Stimulated activated CD8-positive, alpha-beta memory T cell treated with anti-CD3 and anti-CD28 coated beads, Interleukin-2, amount 100 ng/mL, for 1 hour (primary cell): ENCODE data around the gene LARGE1.
"Not testable (repeated sequence)": the region's sequence is repeated elsewhere in the genome, so short reads cannot be mapped to it uniquely, and the experiment has no call there.

Experiments
- DNase-seq, 2 donors: peaks; one replicate each; pipeline ENCODE4 v3.0.0-alpha.2; 2020; ENCODE audit warnings: low read depth in 2 of 2

The LARGE1 gene

GRCh38 chr22:33883961-33884808, 36.1 kb downstream of the LARGE1 start:
- DNase-seq = no peak

DNA sequence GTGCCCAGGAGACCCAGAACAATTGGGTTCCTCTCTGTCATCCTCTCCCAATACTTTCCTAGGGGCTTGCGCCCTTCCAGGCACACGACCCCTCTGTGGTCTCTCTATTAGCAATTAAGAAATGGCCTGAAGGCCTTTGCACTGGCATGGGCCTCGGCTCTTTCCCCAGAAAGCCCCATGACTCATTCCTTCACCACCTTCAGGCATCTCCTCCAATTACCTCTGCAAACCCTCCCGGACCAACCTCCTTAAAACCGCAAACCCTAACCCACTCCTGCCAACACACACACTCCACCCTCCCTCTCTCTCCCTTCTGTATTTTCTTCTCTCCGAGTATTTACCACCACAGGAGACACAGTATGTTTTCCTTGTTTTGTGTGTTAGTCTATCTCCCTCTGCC, 36.7 kb downstream of the LARGE1 start:
- no peak for DNase-seq

DNA sequence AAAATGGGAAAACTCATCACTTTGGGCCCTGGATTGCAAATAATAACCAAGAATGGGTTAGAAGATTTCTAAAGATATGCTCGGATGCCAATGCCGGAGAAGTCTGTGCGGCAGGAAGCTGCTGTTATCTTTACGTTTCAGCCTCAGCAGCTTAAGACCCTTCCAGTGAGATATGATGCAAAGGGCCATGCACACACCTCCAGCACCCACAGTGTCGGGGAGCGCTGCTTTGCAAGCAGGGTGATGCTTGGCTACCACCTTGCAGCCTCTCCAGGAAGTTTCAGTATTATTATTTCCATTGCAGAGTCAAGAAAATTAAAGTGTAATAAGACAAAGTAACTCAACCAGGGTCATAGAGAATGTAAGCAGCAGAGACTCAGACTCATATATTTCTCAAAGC, 37.3 kb downstream of the LARGE1 start:
- DNase-seq = no peak

DNA sequence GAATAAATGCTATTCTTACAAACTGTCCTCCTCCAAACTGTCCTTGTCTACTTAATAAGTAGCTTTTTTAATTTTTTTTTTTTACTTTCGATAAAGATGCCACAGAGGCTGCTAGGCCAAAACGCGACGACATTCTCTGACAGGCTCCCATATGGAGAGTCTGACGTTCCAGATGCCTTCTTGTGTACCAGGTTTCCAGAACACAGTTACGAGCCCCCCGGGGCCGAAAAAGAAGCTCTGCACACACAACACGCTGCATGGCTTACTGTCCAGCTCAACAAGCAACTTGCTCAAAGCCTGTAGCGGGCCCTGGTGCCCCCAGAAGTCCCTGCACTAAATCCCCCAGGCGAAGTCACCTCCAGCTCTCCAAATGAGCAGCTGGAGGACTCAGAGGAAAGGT, 39.3 kb downstream of the LARGE1 start:
- DNase-seq = no peak

DNA sequence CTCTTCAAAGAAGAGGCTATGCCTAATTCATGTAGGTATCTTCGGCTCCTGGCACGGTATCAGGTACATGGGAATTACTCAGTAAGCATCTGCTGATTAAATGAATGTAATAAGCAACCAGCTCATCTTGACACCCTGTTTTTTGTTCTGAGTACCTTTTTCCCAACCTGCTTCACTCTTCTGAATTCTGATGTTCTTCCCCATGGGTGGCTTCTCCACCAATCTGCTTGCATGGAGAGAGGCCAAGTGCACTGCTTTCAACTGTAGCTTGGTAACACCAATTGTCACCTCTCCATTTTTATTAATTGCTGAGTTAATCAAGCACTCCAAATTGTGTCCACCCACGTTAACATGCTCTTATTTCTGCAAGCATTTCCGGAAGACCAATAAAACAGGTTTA, 40.5 kb downstream of the LARGE1 start:
- no peak for DNase-seq

GRCh38 chr22:33875316-33875715, 45.0 kb downstream of the LARGE1 start:
- DNase-seq = no peak

DNA sequence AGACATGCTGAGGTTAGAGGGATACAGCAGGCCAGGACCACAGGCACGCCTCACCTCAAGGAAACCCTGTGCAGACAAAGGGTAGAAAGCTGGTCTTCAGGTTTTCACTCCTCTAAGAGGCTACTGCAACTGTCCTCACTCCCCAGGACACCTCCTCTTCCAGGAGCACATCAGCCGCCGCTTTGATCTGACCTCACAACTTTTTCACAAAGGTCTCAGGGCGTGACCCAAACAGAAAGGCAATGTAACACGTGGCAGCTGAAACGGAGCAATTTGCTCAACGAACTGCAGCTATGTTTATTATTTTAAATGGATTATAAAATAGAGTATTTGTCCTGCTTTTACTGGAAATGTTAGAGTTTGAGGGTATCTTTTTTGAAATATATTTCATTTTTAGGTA, 46.1 kb downstream of the LARGE1 start:
- no peak for DNase-seq

DNA sequence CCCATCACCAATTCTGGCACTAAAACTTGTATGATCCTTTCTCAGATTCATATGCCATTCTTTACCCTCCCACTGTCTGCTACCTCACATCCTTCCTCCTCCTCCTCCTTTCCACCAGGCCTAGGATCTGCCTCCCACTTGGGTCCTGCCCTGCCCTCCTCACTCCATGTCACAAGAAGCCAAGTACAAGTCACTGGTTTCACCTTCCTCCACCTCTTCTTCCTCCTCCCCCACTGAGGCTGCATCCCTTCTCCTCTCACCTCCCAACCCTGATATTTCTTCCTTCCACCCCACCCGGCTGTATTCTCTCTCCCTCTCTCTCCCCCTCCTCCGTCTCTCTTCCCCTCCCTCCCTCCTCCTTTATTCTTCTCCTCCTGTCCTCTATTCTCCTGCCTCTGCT, 46.6 kb downstream of the LARGE1 start:
- DNase-seq = no peak

- DNase-seq = no peak
These were observed 47.1 kb downstream of the LARGE1 start for GRCh38 chr22:33873186-33873585.

GRCh38 chr22:33871935-33872334, 48.3 kb downstream of the LARGE1 start:
- DNase-seq = no peak

- no peak for DNase-seq
These were observed 50.3 kb downstream of the LARGE1 start for GRCh38 chr22:33869946-33870345.

GRCh38 chr22:33867971-33868370, 52.3 kb downstream of the LARGE1 start:
- no peak for DNase-seq

- DNase-seq = no peak
These were observed 53.0 kb downstream of the LARGE1 start for GRCh38 chr22:33867118-33867866.

GRCh38 chr22:33866511-33866910, 53.8 kb downstream of the LARGE1 start:
- no peak for DNase-seq

- no peak for DNase-seq
These were observed 54.3 kb downstream of the LARGE1 start for GRCh38 chr22:33865996-33866395.

DNA sequence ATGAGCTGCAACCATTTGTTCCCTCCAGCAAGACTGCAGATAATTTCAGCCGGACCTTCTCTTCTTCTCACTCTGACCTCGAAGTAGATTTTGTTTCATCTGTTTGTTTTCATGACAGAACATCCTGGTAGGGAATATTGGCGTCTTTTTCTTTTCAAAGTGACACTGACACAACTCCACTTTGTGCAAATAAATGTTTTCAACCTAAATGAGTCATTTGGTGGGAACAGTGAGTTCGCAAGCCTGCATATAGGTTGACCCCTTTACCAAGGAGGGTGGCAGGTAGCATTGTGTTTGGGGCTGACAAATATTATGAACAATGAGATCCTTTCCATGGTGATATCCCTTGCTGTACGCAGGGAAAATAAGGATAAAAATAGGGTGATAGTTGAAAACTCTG, 55.0 kb downstream of the LARGE1 start:
- DNase-seq = no peak

DNA sequence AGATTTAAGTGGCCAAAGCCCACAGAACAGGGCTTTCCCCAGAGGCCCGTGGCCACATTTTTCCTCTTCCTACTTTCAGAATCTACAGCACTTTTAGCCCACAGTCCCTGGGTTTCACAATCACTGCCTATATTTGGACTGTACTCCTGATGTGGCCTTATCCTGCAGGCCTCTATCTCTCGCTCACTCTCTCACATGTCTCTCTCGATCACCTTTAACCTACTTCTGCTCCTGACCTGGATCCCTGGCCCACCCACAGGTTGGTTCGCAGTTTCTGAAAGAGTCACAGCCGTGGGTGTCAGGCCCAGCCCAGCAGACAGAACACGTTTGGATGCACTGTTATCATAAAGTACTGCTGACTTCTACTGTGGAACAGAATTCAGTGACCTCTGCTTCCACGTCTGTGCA, 55.5 kb downstream of the LARGE1 start:
- no peak for DNase-seq

DNA sequence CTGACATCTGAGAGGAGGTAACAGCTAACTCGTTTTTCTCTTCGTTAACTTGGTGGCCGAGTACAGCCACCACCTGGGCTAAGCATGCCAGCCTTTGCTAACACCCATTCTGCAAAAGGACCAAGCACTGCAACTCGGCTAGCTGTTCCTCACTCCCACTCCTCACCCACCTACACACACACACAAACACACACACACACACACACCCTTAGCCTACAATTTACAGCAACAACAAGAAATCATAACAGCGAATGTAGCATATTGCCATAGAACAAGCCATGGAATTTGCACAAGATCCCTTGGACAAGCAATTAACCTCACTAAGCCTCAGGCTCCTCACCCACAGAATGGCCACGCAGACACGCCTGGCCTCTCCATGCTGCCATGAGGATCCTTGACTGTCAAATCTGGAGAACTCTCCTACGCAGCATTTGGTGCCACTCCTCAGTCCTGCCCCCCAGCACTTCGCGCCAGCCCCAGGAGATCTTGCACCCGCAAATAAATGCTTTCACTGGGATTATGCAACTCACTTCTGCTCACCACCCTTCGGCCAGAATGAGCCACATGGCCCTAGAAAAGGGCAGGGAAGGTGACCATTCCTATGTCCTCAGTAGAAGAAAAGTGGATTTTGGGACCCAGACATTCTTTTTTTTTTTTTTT, 58.9 kb downstream of the LARGE1 start:
- DNase-seq = no peak

- DNase-seq = no peak
These were observed 59.9 kb downstream of the LARGE1 start for GRCh38 chr22:33860386-33860785.

GRCh38 chr22:33859311-33859710, 61.0 kb downstream of the LARGE1 start:
- no peak for DNase-seq

DNA sequence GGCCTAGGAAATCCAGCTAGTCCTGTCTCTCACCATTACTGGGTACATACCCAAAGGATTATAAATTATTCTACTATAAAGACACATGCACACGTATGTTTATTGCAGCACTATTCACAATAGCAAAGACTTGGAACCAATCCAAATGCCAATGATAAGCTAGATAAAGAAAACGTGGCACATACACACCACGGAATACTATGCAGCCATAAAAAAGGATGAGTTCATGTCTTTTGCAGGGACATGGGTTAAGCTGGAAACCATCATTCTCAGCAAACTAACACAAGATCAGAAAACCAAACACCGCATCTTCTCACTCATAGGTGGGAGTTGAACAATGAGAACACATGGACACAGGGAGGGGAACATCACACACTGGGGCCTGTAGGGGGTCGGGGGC, 61.6 kb downstream of the LARGE1 start:
- DNase-seq = not testable (repeated sequence)

GRCh38 chr22:33857767-33858166, 62.5 kb downstream of the LARGE1 start:
- DNase-seq = not testable (repeated sequence)

GRCh38 chr22:33854724-33855123, 65.6 kb downstream of the LARGE1 start:
- DNase-seq = no peak
